ENCODE measurements around the gene ZNF140. TPM values are rescaled to one million over a fixed set of nuclear protein-coding genes. Genes with fewer than 3 reads are reported as not detected.

ZNF140 gene
- total RNA-seq, 1 donor from 2014 or later = 26.5 TPM

GRCh38 chr12:133108150-133108549, 27.4 kb downstream of the ZNF140 start:
- TF ChIP-seq CTCF (IDR thresholded peaks at IDR 0.05; ENCODE audit: unreplicated experiment) = no peak
- no peak overlapping the region for H3K4me3 Mint-ChIP-seq
- H3K36me3 Mint-ChIP-seq = peaks cover 86% of the 10 kb centered on the region
- H3K27ac Mint-ChIP-seq = no peak overlapping the region
- no peaks in the 10 kb centered on the region for H3K4me1 Mint-ChIP-seq
- no peaks in the 10 kb centered on the region for H3K27me3 Mint-ChIP-seq (ENCODE audit: low read depth)
- H3K9me3 Mint-ChIP-seq = peaks cover 72% of the 10 kb centered on the region
- no peak for DNase-seq (ENCODE audit: low spot score in 2 of 2, unreplicated experiment in 2 of 2)

GRCh38 chr12:133120385-133121191, 39.9 kb downstream of the ZNF140 start:
- H3K27me3 Mint-ChIP-seq (ENCODE audit: low read depth) = no peaks in the 10 kb centered on the region
- no peak overlapping the region for H3K4me3 Mint-ChIP-seq
- H3K9me3 Mint-ChIP-seq = peaks cover 75% of the 10 kb centered on the region
- no peak for DNase-seq (ENCODE audit: low spot score in 2 of 2, unreplicated experiment in 2 of 2)
- no peak for TF ChIP-seq CTCF (IDR thresholded peaks at IDR 0.05; ENCODE audit: unreplicated experiment)
- peaks cover 88% of the 10 kb centered on the region for H3K36me3 Mint-ChIP-seq
- no peaks in the 10 kb centered on the region for H3K4me1 Mint-ChIP-seq
- H3K27ac Mint-ChIP-seq = no peak overlapping the region

- Mint-ChIP-seq H3K9me3 (peaks cover 63% of the 10 kb centered on the region), H3K36me3 (peaks cover 84% of the 10 kb centered on the region), H3K27ac (no peak overlapping the region), H3K4me1 (peaks cover 2% of the 10 kb centered on the region), H3K4me3 (no peak overlapping the region), H3K27me3 (ENCODE audit: low read depth) (no peaks in the 10 kb centered on the region)
- no peak for DNase-seq (ENCODE audit: low spot score in 2 of 2, unreplicated experiment in 2 of 2)
- TF ChIP-seq CTCF (IDR thresholded peaks at IDR 0.05; ENCODE audit: unreplicated experiment) = no peak
Observed at GRCh38 chr12:133124674-133125073, 44.0 kb downstream of the ZNF140 start.

GRCh38 chr12:133129368-133130037, 48.8 kb downstream of the ZNF140 start:
- peaks cover 51% of the 10 kb centered on the region for H3K9me3 Mint-ChIP-seq
- no peaks in the 10 kb centered on the region for H3K27me3 Mint-ChIP-seq (ENCODE audit: low read depth)
- H3K4me1 Mint-ChIP-seq = peaks cover 14% of the 10 kb centered on the region
- peak overlapping the region; percentile 96 for H3K4me3 Mint-ChIP-seq
- no peak for DNase-seq (ENCODE audit: low spot score in 2 of 2, unreplicated experiment in 2 of 2)
- peak overlapping the region; percentile 100 for H3K27ac Mint-ChIP-seq
- no peak for TF ChIP-seq CTCF (IDR thresholded peaks at IDR 0.05; ENCODE audit: unreplicated experiment)
- H3K36me3 Mint-ChIP-seq = peaks cover 69% of the 10 kb centered on the region

GRCh38 chr12:133130038-133130807, 49.5 kb downstream of the ZNF140 start, which contains the start of the genes ZNF10 and ZNF891:
TSS of gene ZNF10 (plus strand) at chr12:133130627. CDS start at chr12:133144493, 13,866 bp downstream.
TSS of gene ZNF891 (minus strand) at chr12:133130274. CDS start at chr12:133121918, 8,356 bp downstream.
- Mint-ChIP-seq H3K27ac (peak within 1 kb of the TSS; percentile 100), H3K36me3 (peaks cover 69% of the 10 kb centered on the region), H3K4me1 (peaks cover 14% of the 10 kb centered on the region), H3K27me3 (ENCODE audit: low read depth) (no peaks in the 10 kb centered on the region), H3K9me3 (peaks cover 51% of the 10 kb centered on the region), H3K4me3 (peak within 1 kb of the TSS; percentile 96)
- no peak for TF ChIP-seq CTCF (IDR thresholded peaks at IDR 0.05; ENCODE audit: unreplicated experiment)
- peak; percentile 97 to 99 for DNase-seq (ENCODE audit: low spot score in 2 of 2, unreplicated experiment in 2 of 2)
